IPS-15b (cell line): ENCODE results near the gene MTCL1.

ENCODE experiments used
- H3K27me3 ChIP-seq: one replicate; pipeline ENCODE4 v1.6.1; 2013; ENCODE audit warnings: low read length; ENCODE audit not compliant: control insufficient read depth, insufficient read depth
- H3K36me3 ChIP-seq: one replicate; pipeline ENCODE4 v1.6.1; 2013; ENCODE audit warnings: low read length; ENCODE audit not compliant: control insufficient read depth, insufficient read depth
- H3K4me1 ChIP-seq: one replicate; pipeline ENCODE4 v1.6.1; 2013; ENCODE audit warnings: mild to moderate bottlenecking, low read length; ENCODE audit not compliant: control insufficient read depth, insufficient read depth
- H3K4me3 ChIP-seq: one replicate; pipeline ENCODE4 v1.5.1; 2013; ENCODE audit warnings: low read depth, low read length
- H3K9ac ChIP-seq: one replicate; pipeline ENCODE4 v1.6.1; 2013; ENCODE audit warnings: low read depth, mild to moderate bottlenecking, low read length
- H3K9me3 ChIP-seq: one replicate; pipeline ENCODE4 v1.6.1; 2013; ENCODE audit warnings: mild to moderate bottlenecking, low read length; ENCODE audit not compliant: control insufficient read depth, insufficient read depth

Gene MTCL1

DNA sequence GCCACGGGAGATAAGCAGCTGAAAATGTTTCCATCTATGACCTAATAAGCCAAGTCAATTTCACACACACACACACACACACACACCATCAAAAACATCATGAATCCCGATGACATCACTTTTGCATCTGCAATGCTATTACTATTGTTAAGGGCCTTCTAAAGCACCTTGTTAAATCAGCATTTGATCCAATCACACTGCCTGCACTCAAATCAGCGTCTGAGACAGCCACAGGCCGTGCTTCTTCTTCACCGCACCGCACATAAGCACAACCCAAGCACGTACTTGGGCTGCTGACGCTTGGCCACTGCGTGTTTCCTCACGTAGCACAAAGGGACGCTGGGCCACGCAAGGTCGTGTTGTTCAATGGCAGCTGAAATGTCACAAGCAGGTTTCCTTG is 15.8 kb upstream of the MTCL1 start:
- no peak overlapping the region for H3K9ac ChIP-seq
- H3K4me1 ChIP-seq: peaks cover 15% of the 10 kb centered on the region
- no peaks in the 10 kb centered on the region for H3K36me3 ChIP-seq
- H3K4me3 ChIP-seq: no peak overlapping the region
- H3K9me3 ChIP-seq: no peaks in the 10 kb centered on the region
- no peaks in the 10 kb centered on the region for H3K27me3 ChIP-seq

DNA sequence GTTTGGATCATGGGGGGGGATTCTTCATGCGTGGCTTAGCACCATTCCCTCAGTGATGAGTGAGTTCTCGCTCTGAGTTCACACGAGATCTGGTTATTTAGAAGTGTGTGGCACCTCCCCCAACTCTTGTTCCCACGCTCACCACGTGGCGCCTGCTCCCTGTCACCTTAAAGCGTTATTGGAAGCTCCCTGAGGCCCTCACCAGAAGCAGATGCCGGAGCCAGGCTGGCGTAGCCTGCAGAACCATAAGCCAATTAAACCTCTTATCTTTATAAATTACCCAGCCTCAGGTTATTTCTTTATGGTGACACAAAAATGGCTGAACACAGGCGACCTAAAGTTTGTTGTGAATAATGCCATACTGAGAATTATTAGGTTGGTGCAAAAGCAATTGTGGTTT is 10.5 kb upstream of the MTCL1 start:
- H3K27me3 ChIP-seq: no peaks in the 10 kb centered on the region
- H3K9ac ChIP-seq: no peak overlapping the region
- H3K9me3 ChIP-seq: no peaks in the 10 kb centered on the region
- no peaks in the 10 kb centered on the region for H3K36me3 ChIP-seq
- no peak overlapping the region for H3K4me3 ChIP-seq
- no peaks in the 10 kb centered on the region for H3K4me1 ChIP-seq

DNA sequence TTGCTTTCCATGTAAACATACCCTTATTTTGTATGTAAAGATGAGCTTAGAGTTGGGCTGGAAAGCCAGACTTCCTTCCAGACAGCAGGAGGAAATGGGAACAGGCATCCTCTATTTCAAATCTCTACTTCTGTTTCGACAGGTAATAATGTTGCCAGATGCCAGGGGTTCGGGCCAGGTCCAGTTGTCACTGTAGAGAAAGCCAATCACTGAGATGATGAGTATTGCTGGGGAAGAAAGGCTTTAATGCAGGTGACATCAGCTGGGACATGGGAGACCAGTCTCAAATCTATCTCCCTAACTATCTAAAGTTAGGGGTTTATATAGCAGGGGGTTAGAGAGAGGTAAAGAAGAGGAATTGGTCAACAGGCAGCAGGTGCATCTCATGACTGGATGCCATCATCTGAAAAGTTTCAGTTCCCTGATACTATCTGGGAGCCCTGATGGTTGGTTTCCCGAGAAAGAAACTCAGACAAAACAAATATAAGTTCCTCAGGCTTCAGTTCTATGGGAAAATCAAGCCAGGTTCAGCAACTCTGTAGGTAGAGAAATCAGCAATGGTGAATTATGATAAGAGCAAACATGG is 9.3 kb upstream of the MTCL1 start:
- no peaks in the 10 kb centered on the region for H3K4me1 ChIP-seq

DNA sequence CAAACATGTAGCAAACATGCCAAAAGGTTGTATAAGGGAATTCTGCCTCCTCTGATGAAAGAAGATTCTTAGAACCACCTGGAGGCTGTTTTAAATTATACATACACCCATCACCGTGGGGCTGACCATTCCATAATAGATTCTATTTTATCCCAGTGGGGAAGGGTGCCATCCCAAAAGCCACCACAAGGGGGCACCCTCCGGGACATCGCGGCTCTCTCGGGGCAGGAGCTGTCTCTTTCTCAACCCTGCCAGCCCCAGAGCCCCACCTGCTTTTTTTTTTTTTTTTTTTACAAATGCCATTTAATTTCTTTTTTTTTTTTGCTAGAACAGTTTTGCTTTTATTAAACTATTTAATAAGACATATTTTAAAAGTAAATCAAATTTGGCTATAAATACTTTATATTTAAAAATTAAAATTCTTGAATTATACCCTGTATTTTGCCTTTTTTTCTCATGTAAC is 8.6 kb upstream of the MTCL1 start:
- H3K9ac ChIP-seq: no peak overlapping the region
- no peaks in the 10 kb centered on the region for H3K9me3 ChIP-seq
- H3K27me3 ChIP-seq: no peaks in the 10 kb centered on the region
- no peak overlapping the region for H3K4me3 ChIP-seq
- no peaks in the 10 kb centered on the region for H3K36me3 ChIP-seq
- H3K4me1 ChIP-seq: no peaks in the 10 kb centered on the region

More for the DNA sequence above, 9.3 kb upstream of the MTCL1 start:
- no peaks in the 10 kb centered on the region for H3K27me3 ChIP-seq
- H3K4me3 ChIP-seq: no peak overlapping the region
- no peaks in the 10 kb centered on the region for H3K36me3 ChIP-seq
- no peak overlapping the region for H3K9ac ChIP-seq
- H3K9me3 ChIP-seq: no peaks in the 10 kb centered on the region

DNA sequence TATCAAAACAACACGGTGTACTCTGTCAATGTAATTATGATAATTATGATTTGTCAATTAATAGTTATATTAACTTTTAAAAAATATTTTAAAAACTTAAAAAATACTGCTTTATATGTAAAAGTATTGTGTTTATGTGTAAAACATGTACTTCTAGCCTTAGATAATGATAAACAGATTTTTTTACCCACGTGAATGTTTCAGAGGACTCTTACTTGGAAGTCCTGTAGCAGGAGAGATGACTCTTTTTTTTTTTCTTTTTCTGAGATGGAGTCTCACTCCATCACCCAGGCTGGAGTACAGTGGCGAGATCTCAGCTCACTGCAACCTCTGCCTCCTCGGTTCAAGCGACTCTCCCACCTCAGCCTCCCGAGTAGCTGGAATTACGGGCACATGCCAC is 6.2 kb upstream of the MTCL1 start:
- H3K27me3 ChIP-seq: peaks cover 6% of the 10 kb centered on the region
- H3K9me3 ChIP-seq: no peaks in the 10 kb centered on the region
- no peak overlapping the region for H3K4me3 ChIP-seq
- no peak overlapping the region for H3K9ac ChIP-seq
- no peaks in the 10 kb centered on the region for H3K36me3 ChIP-seq
- peaks cover 5% of the 10 kb centered on the region for H3K4me1 ChIP-seq

DNA sequence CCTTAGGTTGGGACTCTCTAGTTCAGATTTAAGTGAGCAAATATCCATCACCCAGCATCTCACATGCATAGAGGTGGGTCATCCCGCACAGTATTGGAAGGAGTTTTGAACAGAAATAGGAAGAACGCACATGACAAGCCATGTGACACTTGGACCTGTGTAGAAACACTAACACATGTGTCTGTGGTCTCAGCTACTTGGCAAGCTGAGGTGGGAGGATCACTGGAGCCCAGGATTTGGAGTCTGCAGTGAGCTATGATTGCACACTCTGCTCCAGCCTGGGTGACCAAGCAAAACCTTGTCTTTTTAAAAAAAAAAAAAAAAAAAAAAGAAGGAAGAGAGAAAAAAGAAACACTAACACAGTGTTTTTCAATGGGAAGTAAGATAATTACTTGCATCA is 5.4 kb upstream of the MTCL1 start:
- Histone ChIP-seq H3K4me1 (peaks cover 7% of the 10 kb centered on the region), H3K9ac (no peak overlapping the region), H3K36me3 (no peaks in the 10 kb centered on the region), H3K9me3 (no peaks in the 10 kb centered on the region), H3K27me3 (peaks cover 8% of the 10 kb centered on the region), H3K4me3 (no peak overlapping the region)

DNA sequence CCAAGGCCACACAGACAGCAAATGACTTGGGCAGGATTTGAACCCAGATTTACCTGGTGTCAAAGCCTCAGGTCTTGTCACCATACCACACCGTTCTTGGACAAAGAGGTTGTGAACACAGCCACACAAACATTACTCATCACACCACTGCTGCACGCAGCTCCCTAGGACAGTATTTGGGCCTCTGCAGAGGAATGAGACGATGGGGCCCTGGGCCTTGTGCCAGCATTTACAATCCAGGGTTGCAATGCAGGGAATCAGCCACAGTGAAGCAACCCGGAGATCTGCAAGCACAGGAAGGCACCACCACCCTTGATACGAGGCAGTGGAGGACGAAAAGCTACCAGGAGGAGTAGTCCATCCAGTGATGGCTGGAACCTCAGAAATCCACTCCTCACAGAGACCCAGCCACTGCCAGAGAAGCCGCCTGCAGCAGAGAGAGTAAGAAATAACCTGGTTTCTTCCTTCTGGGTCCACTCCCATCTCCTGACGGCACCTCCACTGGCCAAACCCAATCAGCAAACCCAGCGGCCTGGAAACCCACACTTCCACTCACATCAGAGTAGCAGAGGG is 3.7 kb upstream of the MTCL1 start:
- Histone ChIP-seq H3K4me1 (peaks cover 7% of the 10 kb centered on the region), H3K9me3 (no peaks in the 10 kb centered on the region), H3K4me3 (no peak overlapping the region), H3K36me3 (no peaks in the 10 kb centered on the region), H3K27me3 (peaks cover 9% of the 10 kb centered on the region), H3K9ac (no peak overlapping the region)

DNA sequence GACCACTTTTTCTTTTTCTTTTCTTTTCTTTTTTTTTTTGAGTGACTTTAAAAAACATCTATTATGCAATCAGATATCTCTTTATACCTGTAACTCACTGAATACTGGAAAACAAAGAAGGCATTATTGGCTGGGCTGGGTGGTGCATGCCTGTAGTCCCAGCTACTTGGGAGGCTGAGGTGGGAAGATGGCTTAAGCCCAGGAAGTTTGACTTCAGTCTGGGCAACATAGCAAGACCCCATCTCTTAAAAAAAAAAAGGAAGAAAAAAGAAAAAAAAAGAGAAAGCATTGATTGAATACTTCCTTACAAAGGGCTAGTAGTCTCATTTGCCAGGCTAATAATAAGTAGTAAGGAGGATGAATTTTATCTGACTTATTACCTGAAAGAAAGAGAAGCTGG is 2.7 kb upstream of the MTCL1 start:
- H3K9ac ChIP-seq: no peak overlapping the region
- no peaks in the 10 kb centered on the region for H3K9me3 ChIP-seq
- no peak overlapping the region for H3K4me3 ChIP-seq
- H3K27me3 ChIP-seq: peaks cover 11% of the 10 kb centered on the region
- peaks cover 8% of the 10 kb centered on the region for H3K4me1 ChIP-seq
- no peaks in the 10 kb centered on the region for H3K36me3 ChIP-seq

DNA sequence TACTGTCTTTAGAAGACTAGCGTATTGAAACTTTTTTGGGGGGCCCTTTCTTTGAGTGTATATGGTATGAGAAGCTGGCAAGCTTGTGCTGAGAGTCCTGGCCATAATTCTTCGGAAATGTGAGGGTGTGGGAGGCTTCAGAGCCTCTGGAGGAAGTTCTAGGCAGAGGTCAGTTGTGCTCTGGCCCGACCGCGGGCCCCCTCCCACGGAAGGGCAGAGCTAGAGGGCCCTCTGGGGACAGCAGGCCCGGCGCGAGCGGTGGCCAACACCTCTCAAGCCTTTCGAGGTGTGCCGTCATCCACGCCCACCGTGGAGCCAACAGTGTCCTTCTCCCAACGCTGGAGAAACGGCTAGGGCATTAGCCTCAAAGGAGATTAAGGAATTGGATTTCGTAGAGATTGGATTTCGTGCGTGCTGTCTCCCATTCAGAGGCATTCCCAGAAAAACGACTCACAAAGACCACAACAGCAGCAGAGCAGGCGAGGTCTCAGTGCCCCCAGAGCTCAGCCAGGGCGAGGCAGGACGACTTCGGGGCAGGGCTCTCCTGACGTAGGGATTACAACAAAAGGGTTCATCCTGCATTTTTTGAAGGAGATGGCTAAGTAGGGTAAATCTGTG is 2.2 kb upstream of the MTCL1 start:
- Histone ChIP-seq H3K4me3 (no peak overlapping the region), H3K9ac (no peak overlapping the region), H3K4me1 (peaks cover 13% of the 10 kb centered on the region), H3K9me3 (no peaks in the 10 kb centered on the region), H3K36me3 (no peaks in the 10 kb centered on the region), H3K27me3 (peaks cover 11% of the 10 kb centered on the region)

DNA sequence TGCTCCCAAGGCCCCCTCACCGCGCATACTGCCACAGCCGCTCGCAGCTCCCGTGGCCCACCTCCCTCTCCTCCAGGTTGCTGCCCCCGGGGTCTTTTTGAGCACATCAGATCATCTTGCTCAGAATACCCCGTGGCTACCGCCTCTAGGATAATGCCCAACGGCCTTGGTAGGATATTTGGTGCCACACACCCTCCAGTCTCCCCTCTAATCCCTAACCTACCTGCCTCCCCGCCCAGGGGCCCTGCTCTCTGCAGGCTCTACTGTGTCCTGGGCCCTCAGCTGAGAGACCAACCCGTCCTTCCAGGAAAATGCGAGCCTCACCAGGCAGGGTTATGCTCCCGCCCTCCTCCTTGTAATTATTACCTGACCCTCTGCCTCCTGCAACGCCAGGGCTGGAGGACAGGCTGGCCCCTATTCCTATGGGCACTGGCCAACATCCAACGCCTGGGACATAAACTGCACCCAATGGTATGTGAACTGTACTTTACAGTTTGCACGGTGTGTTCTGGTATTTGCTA is 1.5 kb upstream of the MTCL1 start:
- Histone ChIP-seq H3K4me3 (peak overlapping the region; percentile 62), H3K36me3 (no peaks in the 10 kb centered on the region), H3K4me1 (peaks cover 18% of the 10 kb centered on the region), H3K9ac (no peak overlapping the region), H3K9me3 (no peaks in the 10 kb centered on the region), H3K27me3 (peaks cover 11% of the 10 kb centered on the region)

DNA sequence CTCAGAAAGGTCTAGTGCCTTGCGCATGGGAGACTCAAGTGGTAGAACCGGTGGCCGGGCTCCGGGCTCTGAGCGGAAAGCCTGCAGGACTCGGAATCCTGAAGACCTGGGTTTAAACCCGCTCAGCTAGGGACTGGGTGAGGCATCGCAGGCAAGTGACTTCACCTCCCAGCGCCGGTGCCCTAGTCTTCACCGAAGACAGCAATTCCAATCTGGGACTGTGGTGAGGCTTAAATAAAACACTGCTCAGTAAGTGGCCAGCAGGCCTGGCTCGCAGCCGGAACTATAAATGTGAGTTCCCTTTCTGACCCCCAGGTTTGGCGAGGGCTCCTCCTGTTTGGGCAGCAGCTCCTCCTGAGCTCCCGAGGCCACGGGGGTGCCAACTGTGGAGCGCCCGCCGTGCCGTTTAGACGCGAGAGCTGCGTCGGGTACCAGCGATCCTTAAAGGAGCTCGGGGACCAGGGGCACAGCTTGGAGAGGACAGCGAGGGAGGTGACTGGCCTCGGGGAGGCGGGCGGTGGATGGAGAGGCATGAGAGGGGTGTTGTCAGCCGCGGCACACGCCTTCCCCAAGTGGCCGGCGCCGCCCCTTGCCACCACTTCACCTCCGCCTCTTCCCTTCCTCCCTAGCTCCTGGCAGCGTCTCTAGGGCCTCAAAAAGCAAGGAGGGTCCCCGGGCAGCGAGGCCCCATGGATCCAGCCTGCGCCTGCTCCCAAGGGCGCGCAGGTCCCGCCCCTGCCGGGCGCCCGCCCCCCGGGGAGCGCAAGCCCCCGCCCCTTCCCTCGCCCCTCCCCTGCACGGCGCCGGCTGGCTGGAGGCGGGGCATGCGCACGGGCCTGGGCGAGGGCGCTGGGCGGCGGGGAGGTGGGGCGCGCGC is 757 bp upstream of the MTCL1 start:
- no peaks in the 10 kb centered on the region for H3K9me3 ChIP-seq
- peaks cover 11% of the 10 kb centered on the region for H3K27me3 ChIP-seq
- H3K4me1 ChIP-seq: peaks cover 18% of the 10 kb centered on the region
- H3K4me3 ChIP-seq: peak overlapping the region; percentile 62
- no peaks in the 10 kb centered on the region for H3K36me3 ChIP-seq
- H3K9ac ChIP-seq: peak overlapping the region; percentile 24
